ENCODE data around the gene ARHGAP44. TPM values are rescaled to one million over a fixed set of nuclear protein-coding genes. Genes with fewer than 3 reads are reported as not detected.

ARHGAP44 gene
- total RNA-seq, 2 experiments from 2014 or later, result not detected

DNA sequence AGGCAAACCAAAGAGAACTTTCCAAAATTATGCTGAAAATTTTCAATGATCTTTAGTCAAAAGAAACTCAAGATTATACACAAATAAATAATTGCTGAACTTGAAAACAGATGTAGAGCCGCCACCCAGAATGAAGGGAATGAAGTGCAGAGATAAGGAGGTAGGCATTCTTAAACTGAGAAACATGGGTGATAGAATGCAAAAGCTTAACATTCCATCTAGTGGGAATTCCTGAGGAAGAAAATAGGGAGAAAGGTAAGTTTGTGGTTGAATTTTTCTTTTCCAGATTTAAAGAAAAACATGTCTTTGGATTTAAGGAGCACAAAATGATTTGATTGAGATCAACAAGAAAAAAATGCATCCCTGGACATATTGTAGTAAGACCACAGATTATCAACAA is 120.2 kb downstream of the ARHGAP44 start:
- CTCF ChIA-PET, result no interaction called here
- H3K4me1 ChIP-seq (ENCODE audit: insufficient read depth, low read length), result no peaks in the 10 kb centered on the region
- H3K4me1 Mint-ChIP-seq (ENCODE audit: low read depth), result no peaks in the 10 kb centered on the region
- no peak for ATAC-seq (ENCODE audit: poor library complexity)
- TF ChIP-seq, protein P1, sequence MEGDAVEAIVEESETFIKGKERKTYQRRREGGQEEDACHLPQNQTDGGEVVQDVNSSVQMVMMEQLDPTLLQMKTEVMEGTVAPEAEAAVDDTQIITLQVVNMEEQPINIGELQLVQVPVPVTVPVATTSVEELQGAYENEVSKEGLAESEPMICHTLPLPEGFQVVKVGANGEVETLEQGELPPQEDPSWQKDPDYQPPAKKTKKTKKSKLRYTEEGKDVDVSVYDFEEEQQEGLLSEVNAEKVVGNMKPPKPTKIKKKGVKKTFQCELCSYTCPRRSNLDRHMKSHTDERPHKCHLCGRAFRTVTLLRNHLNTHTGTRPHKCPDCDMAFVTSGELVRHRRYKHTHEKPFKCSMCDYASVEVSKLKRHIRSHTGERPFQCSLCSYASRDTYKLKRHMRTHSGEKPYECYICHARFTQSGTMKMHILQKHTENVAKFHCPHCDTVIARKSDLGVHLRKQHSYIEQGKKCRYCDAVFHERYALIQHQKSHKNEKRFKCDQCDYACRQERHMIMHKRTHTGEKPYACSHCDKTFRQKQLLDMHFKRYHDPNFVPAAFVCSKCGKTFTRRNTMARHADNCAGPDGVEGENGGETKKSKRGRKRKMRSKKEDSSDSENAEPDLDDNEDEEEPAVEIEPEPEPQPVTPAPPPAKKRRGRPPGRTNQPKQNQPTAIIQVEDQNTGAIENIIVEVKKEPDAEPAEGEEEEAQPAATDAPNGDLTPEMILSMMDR (IDR thresholded peaks at IDR 0.05), result no peak
- no peaks in the 10 kb centered on the region for H3K36me3 ChIP-seq (ENCODE audit: insufficient read depth, low read length)
- DNase-seq, result no peak
- H3K9me3 Mint-ChIP-seq, result peaks cover 3% of the 10 kb centered on the region
- H3K36me3 Mint-ChIP-seq (ENCODE audit: low read depth), result no peaks in the 10 kb centered on the region
- H3K27me3 Mint-ChIP-seq, result peaks cover 5% of the 10 kb centered on the region
- intact Hi-C loops (cut with DNase I, micrococcal nuclease), result no loop called here
- no peak overlapping the region for H3K4me3 Mint-ChIP-seq
- H3K27ac ChIP-seq (ENCODE audit: low read depth in 1 of 2, low read length in 2 of 2), result no peak overlapping the region
- POLR2A ChIA-PET, result no interaction called here
- H3K27ac Mint-ChIP-seq, result no peak overlapping the region
- H3K4me3 ChIP-seq (ENCODE audit: low read length), result no peak overlapping the region
- H3K9me3 ChIP-seq (ENCODE audit: control insufficient read depth in 1 of 2, insufficient read depth in 1 of 2, low read length in 2 of 2), result peaks cover 5 to 9% of the 10 kb centered on the region in 2 experiments
- no peaks in the 10 kb centered on the region for H3K27me3 ChIP-seq (ENCODE audit: control insufficient read depth in 1 of 2, insufficient read depth in 2 of 2, low read length in 2 of 2)

DNA sequence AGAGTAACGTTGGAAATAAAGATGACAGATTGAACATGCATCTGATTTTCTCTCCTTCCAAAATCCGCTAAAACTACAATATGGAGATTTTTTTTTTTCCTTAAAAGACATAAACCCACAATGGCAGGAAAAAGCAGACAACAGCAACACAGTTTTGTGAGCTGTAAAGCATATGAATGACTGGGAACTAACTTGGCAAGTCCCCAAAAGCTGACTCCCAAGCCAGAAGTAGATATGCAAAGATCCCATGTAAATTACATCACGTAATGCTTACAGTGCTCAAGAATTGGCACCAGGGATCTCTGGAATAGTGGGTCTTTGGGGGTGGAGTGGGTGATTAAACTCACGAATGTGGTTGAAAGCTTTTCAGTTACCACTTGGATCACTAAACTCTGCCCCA is 121.9 kb downstream of the ARHGAP44 start:
- TF ChIP-seq, protein P1 (IDR thresholded peaks at IDR 0.05), result no peak
- H3K36me3 ChIP-seq (ENCODE audit: insufficient read depth, low read length), result no peaks in the 10 kb centered on the region
- no peak overlapping the region for H3K4me3 Mint-ChIP-seq
- H3K9me3 Mint-ChIP-seq, result no peaks in the 10 kb centered on the region
- ATAC-seq (ENCODE audit: poor library complexity) (no peak), DNase-seq (no peak)
- no peaks in the 10 kb centered on the region for H3K27me3 ChIP-seq (ENCODE audit: control insufficient read depth in 1 of 2, insufficient read depth in 2 of 2, low read length in 2 of 2)
- intact Hi-C loops (cut with DNase I, micrococcal nuclease), result no loop called here
- no peaks in the 10 kb centered on the region for H3K36me3 Mint-ChIP-seq (ENCODE audit: low read depth)
- H3K27me3 Mint-ChIP-seq, result peaks cover 5% of the 10 kb centered on the region
- no peak overlapping the region for H3K27ac Mint-ChIP-seq
- H3K4me3 ChIP-seq (ENCODE audit: low read length), result no peak overlapping the region
- no peaks in the 10 kb centered on the region for H3K4me1 ChIP-seq (ENCODE audit: insufficient read depth, low read length)
- CTCF ChIA-PET, result no interaction called here
- POLR2A ChIA-PET, result no interaction called here
- H3K9me3 ChIP-seq (ENCODE audit: control insufficient read depth in 1 of 2, insufficient read depth in 1 of 2, low read length in 2 of 2), result peaks cover 5 to 9% of the 10 kb centered on the region in 2 experiments
- H3K4me1 Mint-ChIP-seq (ENCODE audit: low read depth), result no peaks in the 10 kb centered on the region
- H3K27ac ChIP-seq (ENCODE audit: low read depth in 1 of 2, low read length in 2 of 2), result no peak overlapping the region

DNA sequence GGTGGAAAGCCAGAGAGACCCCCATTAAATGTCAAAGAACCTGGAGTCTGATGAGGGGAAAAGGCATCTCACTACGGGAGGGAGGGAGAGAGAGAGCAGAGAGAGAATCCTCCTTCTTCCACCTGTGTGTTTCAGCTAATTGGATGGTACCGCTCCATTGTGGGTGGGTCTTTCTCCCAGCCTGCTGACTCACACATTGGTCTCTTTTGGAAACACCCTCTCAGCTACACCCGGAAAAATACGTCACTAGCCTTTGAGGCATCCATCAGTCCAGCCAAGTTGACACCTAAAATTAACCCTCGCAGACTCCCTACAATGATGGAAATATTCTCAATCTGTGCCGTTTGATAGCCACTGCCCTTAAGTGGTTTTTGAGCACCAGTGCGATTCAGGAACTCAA is 128.1 kb downstream of the ARHGAP44 start:
- TF ChIP-seq, protein P1 (IDR thresholded peaks at IDR 0.05), result no peak
- CTCF ChIA-PET, result interaction anchor here (0.6 kb wide), 1 partner anchor 426 kb away, joined by 3 read pairs; no protein-coding TSS in a partner anchor
- H3K27ac ChIP-seq (ENCODE audit: low read depth in 1 of 2, low read length in 2 of 2), result no peak overlapping the region
- no peaks in the 10 kb centered on the region for H3K4me1 Mint-ChIP-seq (ENCODE audit: low read depth)
- H3K27me3 Mint-ChIP-seq, result no peaks in the 10 kb centered on the region
- POLR2A ChIA-PET, result no interaction called here
- no peaks in the 10 kb centered on the region for H3K27me3 ChIP-seq (ENCODE audit: control insufficient read depth in 1 of 2, insufficient read depth in 2 of 2, low read length in 2 of 2)
- ATAC-seq (ENCODE audit: poor library complexity), result no peak
- H3K4me3 ChIP-seq (ENCODE audit: low read length), result no peak overlapping the region
- H3K4me3 Mint-ChIP-seq, result no peak overlapping the region
- H3K27ac Mint-ChIP-seq, result no peak overlapping the region
- H3K36me3 Mint-ChIP-seq (ENCODE audit: low read depth), result no peaks in the 10 kb centered on the region
- H3K9me3 ChIP-seq (ENCODE audit: control insufficient read depth in 1 of 2, insufficient read depth in 1 of 2, low read length in 2 of 2), result no peaks in the 10 kb centered on the region
- intact Hi-C loops (cut with DNase I, micrococcal nuclease), result no loop called here
- no peaks in the 10 kb centered on the region for H3K9me3 Mint-ChIP-seq
- no peaks in the 10 kb centered on the region for H3K4me1 ChIP-seq (ENCODE audit: insufficient read depth, low read length)
- no peak for DNase-seq
- no peaks in the 10 kb centered on the region for H3K36me3 ChIP-seq (ENCODE audit: insufficient read depth, low read length)

Measured in CD4-positive, alpha-beta T cell (primary cell).